Measurements from ENCODE around the gene GALR3.
"Not testable (repeated sequence)": the region's sequence is repeated elsewhere in the genome, so short reads cannot be mapped to it uniquely, and the experiment has no call there.

Gene GALR3, protein sequence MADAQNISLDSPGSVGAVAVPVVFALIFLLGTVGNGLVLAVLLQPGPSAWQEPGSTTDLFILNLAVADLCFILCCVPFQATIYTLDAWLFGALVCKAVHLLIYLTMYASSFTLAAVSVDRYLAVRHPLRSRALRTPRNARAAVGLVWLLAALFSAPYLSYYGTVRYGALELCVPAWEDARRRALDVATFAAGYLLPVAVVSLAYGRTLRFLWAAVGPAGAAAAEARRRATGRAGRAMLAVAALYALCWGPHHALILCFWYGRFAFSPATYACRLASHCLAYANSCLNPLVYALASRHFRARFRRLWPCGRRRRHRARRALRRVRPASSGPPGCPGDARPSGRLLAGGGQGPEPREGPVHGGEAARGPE

GRCh38 chr22:37823134-37823985 is at the start of gene GALR3:
Gene GALR3 (plus strand): TSS chr22:37823382. CDS start chr22:37823407, 25 bp downstream.
- DNase-seq, result peak; percentile 60

DNA sequence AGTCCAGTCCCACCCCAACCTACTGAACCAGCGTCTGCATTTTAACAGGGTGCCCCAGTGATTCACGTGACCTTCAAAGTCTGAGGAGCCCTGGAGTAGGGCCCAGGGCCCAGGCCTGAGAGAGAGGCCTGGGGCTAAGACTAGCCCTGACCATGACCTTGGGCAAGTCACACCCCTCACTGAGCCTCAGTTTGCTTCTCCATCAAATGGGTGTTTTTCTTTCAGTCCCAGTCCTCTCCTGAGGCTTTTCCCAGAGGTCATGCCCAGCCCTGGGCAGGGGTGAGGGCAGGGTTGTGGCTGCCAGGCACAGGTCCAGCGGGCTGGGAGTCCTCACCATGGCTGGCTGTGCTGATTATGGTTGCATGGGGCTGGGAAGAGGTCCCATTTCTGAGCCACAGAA is 48.5 kb upstream of the GALR3 start:
- no peak for DNase-seq

- no peak for DNase-seq
These were observed 47.2 kb upstream of the GALR3 start for GRCh38 chr22:37775785-37776638.

DNA sequence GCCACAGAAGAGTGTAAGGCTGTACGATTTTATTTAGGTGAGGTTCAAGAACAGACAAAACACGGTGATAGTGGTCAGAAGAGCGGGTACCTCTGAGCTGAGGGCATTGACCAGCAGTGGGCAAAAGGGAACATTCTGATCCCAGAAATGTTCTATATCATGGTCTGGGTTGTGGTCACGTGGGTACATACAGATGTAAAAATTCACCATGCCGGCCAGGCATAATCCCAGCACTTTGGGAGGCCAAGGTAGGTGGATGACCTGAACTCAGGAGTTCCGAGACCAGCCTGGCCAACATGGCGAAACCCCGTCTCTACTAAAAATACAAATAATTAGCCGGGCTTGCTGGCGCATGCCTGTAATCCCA is 46.6 kb upstream of the GALR3 start:
- DNase-seq, result no peak

DNA sequence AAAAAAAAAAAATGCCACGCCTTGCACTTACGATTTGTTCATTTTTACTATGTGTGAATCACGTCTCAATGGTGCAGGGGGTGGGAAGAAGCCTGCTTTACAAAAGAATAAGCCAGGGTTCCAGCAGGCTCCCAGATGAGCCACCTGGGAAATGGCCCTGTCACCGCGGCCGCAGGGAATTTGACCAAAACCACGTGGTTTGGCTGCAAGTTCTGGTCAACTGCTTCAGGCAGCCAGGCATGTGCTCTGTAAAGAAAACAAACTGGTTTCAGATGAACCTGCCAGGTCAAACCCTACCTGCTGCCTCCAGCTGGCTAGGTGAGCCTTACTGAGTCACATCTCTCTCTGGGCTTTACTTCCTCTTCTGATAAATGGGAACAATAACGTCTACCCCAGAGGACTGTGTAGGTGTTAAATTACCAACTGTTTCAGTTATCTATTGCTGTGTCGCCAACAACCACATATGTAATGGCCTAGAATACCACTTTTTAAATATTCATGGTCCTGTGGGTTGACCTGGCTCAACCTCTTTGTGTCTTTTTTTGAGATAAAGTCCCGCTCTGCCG is 46.0 kb upstream of the GALR3 start:
- DNase-seq, result no peak

DNA sequence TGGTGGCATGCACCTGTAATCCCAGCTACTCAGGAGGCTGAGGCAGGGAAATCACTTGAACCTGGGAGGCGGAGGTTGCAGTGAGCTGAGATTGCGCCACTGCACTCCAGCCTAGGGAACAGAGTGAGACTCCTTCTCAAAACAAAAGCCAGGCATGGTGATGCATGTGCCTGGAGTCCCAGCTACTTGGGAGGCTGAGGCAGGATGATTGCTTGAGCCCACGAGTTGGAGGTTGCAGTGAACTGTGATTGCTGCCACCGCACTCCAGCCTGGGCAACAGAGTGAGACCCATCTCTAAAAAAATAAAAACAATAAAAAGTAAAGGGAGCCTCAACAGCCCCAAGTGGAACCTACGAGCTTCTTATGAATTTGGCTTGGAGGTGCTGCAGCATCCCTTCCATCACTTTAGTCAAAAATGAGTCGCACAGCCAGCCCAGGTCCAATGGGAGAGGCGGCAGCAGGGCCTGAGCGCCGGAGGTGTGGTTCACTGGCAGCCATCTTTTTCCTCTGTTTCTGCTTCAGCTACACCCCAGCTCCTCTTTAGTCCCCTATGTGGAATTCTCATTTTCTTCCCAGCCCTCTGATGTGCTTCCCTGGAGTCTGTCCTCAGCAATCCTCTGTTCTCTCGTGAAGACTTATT is 44.7 kb upstream of the GALR3 start:
- no peak for DNase-seq

DNA sequence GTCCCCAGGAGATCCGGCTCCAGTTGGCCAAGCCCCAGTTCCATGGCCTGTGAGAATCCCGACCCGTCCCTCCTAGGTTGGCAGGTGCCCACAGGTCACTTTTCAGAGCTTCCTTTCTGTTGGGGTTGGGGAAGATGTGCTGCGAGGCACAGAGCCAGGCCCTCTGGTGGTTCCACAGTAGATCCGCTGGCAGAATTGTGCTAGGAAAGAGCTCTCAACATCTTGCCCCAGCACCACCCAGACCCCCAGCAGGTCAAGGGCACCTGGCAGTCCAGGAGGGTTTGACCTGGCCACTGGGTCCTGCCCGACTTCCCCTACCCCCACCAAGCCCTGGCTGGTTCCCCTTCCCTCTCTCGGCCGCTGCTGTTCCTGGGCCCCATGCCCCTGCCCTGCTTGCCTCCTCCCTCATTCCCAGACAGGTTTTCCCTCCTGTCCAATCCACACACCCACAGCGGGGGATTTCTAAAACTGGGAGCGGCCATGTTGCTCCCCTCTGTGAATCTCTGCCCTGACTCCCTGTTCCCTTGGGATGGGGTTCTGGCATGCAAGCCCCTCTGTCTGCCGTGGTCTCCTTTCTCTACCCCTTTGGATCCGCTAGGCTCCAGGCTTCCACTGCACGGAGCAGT is 41.6 kb upstream of the GALR3 start:
- no peak for DNase-seq

- DNase-seq, result no peak
These were observed 40.6 kb upstream of the GALR3 start for GRCh38 chr22:37782340-37783168.

DNA sequence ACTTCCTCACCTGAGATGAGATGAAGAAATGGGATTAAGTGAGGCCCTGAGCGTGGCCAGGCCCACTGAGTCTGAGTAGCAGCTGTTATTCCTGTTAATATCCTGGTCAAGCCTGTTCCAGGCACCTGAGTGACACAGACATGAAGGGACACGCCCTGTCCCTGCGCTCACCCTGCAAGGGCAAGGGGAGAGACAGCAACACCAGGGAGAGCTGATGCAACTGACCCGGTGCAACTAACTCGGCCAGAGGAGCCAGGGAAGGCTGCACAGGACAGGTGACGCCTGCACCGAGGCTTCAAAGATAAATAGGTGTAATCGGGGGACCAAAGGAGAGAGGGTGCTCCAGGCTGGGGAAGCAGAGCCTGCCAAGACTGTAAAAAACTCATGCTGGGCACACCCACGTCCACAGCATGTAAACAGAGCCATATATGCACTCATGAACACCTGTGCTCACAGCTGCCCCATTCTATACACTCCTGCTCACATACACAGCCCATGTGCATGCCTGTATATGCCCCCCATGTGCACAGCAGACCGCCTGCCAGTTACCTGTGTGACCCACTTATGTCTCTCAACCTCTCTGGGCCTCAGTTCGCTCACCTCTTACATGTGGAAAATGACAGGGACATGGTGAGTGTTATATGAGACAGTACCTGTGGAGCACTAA is 38.2 kb upstream of the GALR3 start:
- DNase-seq, result no peak

GRCh38 chr22:37790234-37790633 is 32.9 kb upstream of the GALR3 start:
- no peak for DNase-seq

- DNase-seq, result no peak
These were observed 30.7 kb upstream of the GALR3 start for GRCh38 chr22:37792494-37792893.

DNA sequence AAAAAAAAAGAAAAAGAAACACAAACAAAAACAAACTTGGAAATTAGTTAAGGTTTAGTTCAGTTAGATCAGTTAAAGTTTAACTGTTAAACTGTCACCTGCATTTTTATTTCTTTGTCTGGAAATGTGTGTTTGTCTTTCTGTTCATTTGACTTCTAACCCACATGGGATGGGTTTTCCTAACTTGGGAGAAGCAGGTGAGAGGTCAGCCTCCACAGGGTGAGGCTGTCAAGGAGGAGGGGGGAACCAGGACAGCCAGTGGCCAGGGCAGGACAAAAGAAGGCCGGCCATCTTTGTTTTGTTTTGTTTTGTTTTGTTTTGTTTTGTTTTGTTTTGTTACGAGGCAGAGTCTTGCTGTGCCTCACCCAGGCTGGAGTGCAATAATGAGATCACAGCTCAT is 28.8 kb upstream of the GALR3 start:
- no peak for DNase-seq

GRCh38 chr22:37796079-37796478 is 27.1 kb upstream of the GALR3 start:
- no peak for DNase-seq

- not testable (repeated sequence) for DNase-seq
These were observed 25.9 kb upstream of the GALR3 start for GRCh38 chr22:37797259-37797658.

- no peak for DNase-seq
These were observed 25.2 kb upstream of the GALR3 start for GRCh38 chr22:37797874-37798500.

DNA sequence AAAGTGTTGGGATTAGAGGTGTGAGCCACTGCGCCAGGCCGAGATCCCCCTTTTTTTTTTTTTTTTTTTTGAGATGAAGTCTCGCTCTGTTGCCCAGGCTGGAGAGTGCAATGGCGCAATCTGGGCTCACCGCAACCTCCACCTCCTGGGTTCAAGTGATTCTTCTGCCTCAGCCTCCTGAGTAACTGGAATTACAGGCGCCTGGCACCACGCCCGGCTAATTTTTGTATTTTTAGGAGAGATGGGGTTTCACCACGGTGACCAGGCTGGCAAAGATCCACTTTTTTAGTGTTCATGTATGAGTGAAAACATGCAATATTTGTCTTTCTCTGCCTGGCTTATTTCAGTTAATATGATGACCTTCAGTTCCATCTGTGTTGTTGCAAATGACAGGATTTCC is 23.2 kb upstream of the GALR3 start:
- DNase-seq, result not testable (repeated sequence)

DNA sequence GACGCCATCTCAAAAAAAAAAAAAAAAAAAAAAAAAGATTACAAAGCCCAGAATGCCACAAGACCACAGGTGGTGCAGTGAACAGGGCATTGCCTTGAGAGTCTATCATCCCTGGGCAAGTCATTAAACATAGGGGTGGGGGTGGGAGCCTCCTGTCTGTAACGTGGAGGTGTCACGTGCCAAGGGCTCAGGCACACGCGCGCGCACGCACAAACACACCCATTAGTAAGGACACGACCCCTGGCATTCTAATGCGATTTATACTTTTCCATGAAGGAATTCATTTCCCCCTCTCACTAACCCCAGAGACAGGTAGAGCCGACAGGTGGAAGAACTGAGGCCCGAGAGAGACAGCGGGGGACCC is 21.3 kb upstream of the GALR3 start:
- DNase-seq, result peak; percentile 17

GRCh38 chr22:37802310-37803194 is 20.6 kb upstream of the GALR3 start:
- DNase-seq, result peak; percentile 34

GRCh38 chr22:37803195-37803638 is 20.0 kb upstream of the GALR3 start:
- DNase-seq, result no peak

Data from SHP77 treated with DMSO at 0.1 percent for 48 hours (cell line).